ENCODE results near the gene RNF225.

The RNF225 gene

DNA sequence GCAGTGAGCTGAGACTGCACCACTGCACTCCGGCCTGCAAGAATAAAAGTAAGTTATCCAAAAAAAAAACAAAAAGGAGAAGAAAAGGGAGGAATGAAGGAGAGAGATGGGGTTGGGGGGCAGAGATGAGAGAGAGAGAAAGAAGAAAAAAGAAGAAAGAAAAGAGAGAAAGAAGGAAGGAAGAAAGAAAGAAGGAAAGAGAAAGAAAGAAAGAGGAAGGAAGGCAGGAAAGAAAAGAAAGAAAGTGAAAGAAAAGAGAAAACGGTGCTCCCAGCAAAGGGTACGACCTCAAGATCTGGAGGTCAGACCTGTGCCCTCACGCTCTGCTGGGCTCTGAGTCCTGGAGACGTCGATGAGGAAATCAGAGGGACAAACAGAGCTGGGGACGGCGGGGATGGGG is 45.9 kb upstream of the RNF225 start:
- H3K4me2 ChIP-seq (ENCODE audit: low read length), result no peak overlapping the region
- TF ChIP-seq, protein P1, sequence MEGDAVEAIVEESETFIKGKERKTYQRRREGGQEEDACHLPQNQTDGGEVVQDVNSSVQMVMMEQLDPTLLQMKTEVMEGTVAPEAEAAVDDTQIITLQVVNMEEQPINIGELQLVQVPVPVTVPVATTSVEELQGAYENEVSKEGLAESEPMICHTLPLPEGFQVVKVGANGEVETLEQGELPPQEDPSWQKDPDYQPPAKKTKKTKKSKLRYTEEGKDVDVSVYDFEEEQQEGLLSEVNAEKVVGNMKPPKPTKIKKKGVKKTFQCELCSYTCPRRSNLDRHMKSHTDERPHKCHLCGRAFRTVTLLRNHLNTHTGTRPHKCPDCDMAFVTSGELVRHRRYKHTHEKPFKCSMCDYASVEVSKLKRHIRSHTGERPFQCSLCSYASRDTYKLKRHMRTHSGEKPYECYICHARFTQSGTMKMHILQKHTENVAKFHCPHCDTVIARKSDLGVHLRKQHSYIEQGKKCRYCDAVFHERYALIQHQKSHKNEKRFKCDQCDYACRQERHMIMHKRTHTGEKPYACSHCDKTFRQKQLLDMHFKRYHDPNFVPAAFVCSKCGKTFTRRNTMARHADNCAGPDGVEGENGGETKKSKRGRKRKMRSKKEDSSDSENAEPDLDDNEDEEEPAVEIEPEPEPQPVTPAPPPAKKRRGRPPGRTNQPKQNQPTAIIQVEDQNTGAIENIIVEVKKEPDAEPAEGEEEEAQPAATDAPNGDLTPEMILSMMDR (IDR thresholded peaks at IDR 0.05; ENCODE audit: low read length), result no peak
- TF ChIP-seq EZH2 (IDR thresholded peaks at IDR 0.05; ENCODE audit: borderline replicate concordance, low read length), result no peak
- H3F3A ChIP-seq (ENCODE audit: insufficient read depth, low read length), result no peaks in the 10 kb centered on the region
- peaks cover 39% of the 10 kb centered on the region for H3K4me1 ChIP-seq (ENCODE audit: insufficient read depth, low read length, severe bottlenecking)
- H3K4me3 ChIP-seq (ENCODE audit: low read depth, low read length, poor library complexity, severe bottlenecking), result no peak overlapping the region
- no peaks in the 10 kb centered on the region for H4K20me1 ChIP-seq (ENCODE audit: insufficient read depth, low read length)
- H3K36me3 ChIP-seq (ENCODE audit: insufficient read depth, low read length), result no peaks in the 10 kb centered on the region
- no peak overlapping the region for H3K9ac ChIP-seq (ENCODE audit: low read length)
- peaks cover 9% of the 10 kb centered on the region for H3K79me2 ChIP-seq (ENCODE audit: insufficient read depth, low read length)
- H3K27me3 ChIP-seq (ENCODE audit: insufficient read depth, low read length), result no peaks in the 10 kb centered on the region
- no peak overlapping the region for H2AFZ ChIP-seq (ENCODE audit: low read length)
- no peaks in the 10 kb centered on the region for H3K9me3 ChIP-seq (ENCODE audit: low read length)
- H3K27ac ChIP-seq (ENCODE audit: low read depth, low read length, poor library complexity, severe bottlenecking), result no peak overlapping the region
- H3K9me2 ChIP-seq (ENCODE audit: low read depth, low read length), result no peaks in the 10 kb centered on the region

DNA sequence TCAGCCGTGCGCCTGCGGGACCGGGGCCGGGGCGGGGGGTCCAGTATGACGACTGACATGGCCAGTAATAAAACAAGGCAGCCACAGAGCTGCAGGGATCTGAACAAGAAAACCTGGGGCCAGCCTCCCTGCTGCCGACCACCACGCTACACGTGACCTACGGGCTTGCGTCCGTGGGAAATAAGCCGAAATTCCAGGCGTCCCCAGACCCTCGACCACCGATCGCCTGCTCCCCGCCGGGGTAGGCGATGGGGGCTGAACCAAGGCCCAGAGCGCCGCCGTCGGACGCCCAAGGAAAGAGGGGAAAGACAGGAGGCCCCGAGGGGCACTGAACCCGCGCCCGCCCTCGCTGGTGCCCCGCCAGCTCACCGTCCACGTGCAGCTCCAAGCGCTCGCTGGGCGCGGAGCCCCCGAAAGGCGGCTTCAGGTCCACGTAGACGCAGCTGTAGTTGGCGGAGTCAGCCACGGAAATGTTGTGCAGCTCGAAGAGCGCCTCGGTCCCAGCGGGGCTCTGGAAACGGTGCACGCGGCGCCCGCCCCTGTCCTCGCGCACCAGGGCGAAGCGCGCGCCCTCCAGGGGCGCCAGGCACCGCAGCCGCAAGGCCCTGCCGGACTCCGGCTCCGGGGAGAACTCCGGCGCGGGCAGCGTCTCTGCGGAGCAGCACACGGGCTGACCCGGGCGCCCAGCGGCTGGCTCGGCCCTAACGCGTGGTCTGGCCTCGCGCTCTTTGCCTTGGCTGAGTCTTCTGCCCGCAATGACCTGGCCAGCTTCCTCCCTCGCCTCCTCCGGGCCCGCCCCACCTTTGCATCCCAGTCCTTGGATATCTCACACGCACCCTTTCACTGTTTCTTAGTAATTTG is 45.2 kb upstream of the RNF225 start:
- Histone ChIP-seq H3F3A (ENCODE audit: insufficient read depth, low read length) (no peaks in the 10 kb centered on the region), H3K9me2 (ENCODE audit: low read depth, low read length) (no peaks in the 10 kb centered on the region), H3K4me2 (ENCODE audit: low read length) (no peak overlapping the region), H3K9ac (ENCODE audit: low read length) (no peak overlapping the region), H3K4me3 (ENCODE audit: low read depth, low read length, poor library complexity, severe bottlenecking) (no peak overlapping the region), H2AFZ (ENCODE audit: low read length) (no peak overlapping the region), H3K36me3 (ENCODE audit: insufficient read depth, low read length) (no peaks in the 10 kb centered on the region), H3K27me3 (ENCODE audit: insufficient read depth, low read length) (no peaks in the 10 kb centered on the region), H3K79me2 (ENCODE audit: insufficient read depth, low read length) (peaks cover 9% of the 10 kb centered on the region), H4K20me1 (ENCODE audit: insufficient read depth, low read length) (no peaks in the 10 kb centered on the region), H3K9me3 (ENCODE audit: low read length) (no peaks in the 10 kb centered on the region), H3K27ac (ENCODE audit: low read depth, low read length, poor library complexity, severe bottlenecking) (no peak overlapping the region), H3K4me1 (ENCODE audit: insufficient read depth, low read length, severe bottlenecking) (peaks cover 33% of the 10 kb centered on the region)
- no peak for TF ChIP-seq EZH2 (IDR thresholded peaks at IDR 0.05; ENCODE audit: borderline replicate concordance, low read length)
- TF ChIP-seq, protein P1 (IDR thresholded peaks at IDR 0.05; ENCODE audit: low read length), result no peak

DNA sequence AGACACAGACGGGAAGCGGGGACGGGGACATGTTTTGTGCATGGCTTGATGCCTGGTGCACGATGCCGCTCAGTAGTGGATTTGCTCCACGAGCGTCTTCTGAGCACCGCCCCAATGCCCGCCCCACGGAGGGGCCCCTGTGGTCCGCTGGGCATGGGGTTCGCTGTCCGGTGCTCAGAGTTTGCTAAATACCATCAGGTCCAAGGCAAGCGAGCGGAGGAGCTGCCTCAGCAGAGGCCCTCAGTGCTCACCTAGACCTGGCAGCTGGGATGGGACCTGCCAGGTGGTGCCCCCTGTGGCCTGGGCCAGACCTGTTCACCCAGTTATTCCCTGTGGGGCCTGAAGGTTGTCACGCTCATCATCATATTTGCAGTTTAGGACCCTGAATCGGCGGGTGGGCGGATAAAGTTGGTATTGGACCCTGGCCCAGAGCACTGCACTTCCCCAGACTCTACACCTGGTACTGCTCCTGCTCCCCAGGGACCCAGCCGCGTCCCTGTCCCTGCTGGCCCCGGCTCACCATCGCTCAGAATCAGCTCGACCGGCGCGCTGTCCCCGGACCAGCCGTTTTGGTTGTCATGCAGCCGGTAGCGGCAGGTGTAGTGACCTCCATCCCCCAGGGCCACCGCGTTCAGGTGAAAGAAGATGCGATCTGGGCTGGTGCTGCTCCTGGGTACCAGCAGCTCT is 44.4 kb upstream of the RNF225 start:
- H3K4me3 ChIP-seq (ENCODE audit: low read depth, low read length, poor library complexity, severe bottlenecking), result no peak overlapping the region
- no peak overlapping the region for H3K9ac ChIP-seq (ENCODE audit: low read length)
- no peaks in the 10 kb centered on the region for H3K27me3 ChIP-seq (ENCODE audit: insufficient read depth, low read length)
- peaks cover 9% of the 10 kb centered on the region for H3K79me2 ChIP-seq (ENCODE audit: insufficient read depth, low read length)
- no peak overlapping the region for H3K4me2 ChIP-seq (ENCODE audit: low read length)
- no peaks in the 10 kb centered on the region for H3K36me3 ChIP-seq (ENCODE audit: insufficient read depth, low read length)
- H3K9me3 ChIP-seq (ENCODE audit: low read length), result no peaks in the 10 kb centered on the region
- TF ChIP-seq, protein P1 (IDR thresholded peaks at IDR 0.05; ENCODE audit: low read length), result no peak
- no peak for TF ChIP-seq EZH2 (IDR thresholded peaks at IDR 0.05; ENCODE audit: borderline replicate concordance, low read length)
- H4K20me1 ChIP-seq (ENCODE audit: insufficient read depth, low read length), result no peaks in the 10 kb centered on the region
- no peak overlapping the region for H2AFZ ChIP-seq (ENCODE audit: low read length)
- H3F3A ChIP-seq (ENCODE audit: insufficient read depth, low read length), result no peaks in the 10 kb centered on the region
- H3K9me2 ChIP-seq (ENCODE audit: low read depth, low read length), result no peaks in the 10 kb centered on the region
- no peak overlapping the region for H3K27ac ChIP-seq (ENCODE audit: low read depth, low read length, poor library complexity, severe bottlenecking)
- H3K4me1 ChIP-seq (ENCODE audit: insufficient read depth, low read length, severe bottlenecking), result peaks cover 26% of the 10 kb centered on the region
